Karpas-422 (cell line): ENCODE results near the gene FRMPD1. TPM values are rescaled to one million over a fixed set of nuclear protein-coding genes. Genes with fewer than 3 reads are reported as not detected.

Source experiments
- DNase-seq: peaks from one replicate; pipeline ENCODE4 v3.0.0-alpha.2; 2015
- H2AFZ ChIP-seq: fragments of 200-600 bp; sonication (generic); 2 replicates; pipeline ENCODE4 v1.6.1; 2014; ENCODE audit warnings: antibody characterized with exemption, low read length, mixed read lengths
- H3K27ac ChIP-seq: fragments of 200-600 bp; sonication (generic); 2 replicates; pipeline ENCODE4 v1.5.1; 2014; ENCODE audit warnings: mild to moderate bottlenecking, low read length, moderate library complexity
- H3K27me3 ChIP-seq: fragments of 200-600 bp; sonication (generic); 2 replicates; pipeline ENCODE4 v1.6.1; 2014; ENCODE audit warnings: low read length, mixed read lengths
- H3K36me3 ChIP-seq: fragments of 200-600 bp; sonication (generic); 2 replicates; pipeline ENCODE4 v1.6.1; 2014; ENCODE audit warnings: low read length, mixed read lengths; ENCODE audit not compliant: insufficient read depth
- H3K4me1 ChIP-seq: fragments of 200-600 bp; sonication (generic); 2 replicates; pipeline ENCODE4 v1.6.1; 2014; ENCODE audit warnings: mild to moderate bottlenecking, low read length, mixed read lengths
- H3K4me2 ChIP-seq: fragments of 200-600 bp; sonication (generic); 2 replicates; pipeline ENCODE4 v1.6.1; 2014; ENCODE audit warnings: low read length, low read depth, mild to moderate bottlenecking; ENCODE audit not compliant: poor library complexity, severe bottlenecking
- H3K4me3 ChIP-seq: fragments of 200-600 bp; sonication (generic); 2 replicates; pipeline ENCODE4 v1.5.1; 2014; ENCODE audit warnings: mild to moderate bottlenecking, antibody characterized with exemption, low read length, mixed read lengths
- H3K79me2 ChIP-seq: fragments of 200-600 bp; sonication (generic); 2 replicates; pipeline ENCODE4 v1.6.1; 2014; ENCODE audit warnings: mild to moderate bottlenecking, low read length, mixed read lengths
- H3K9ac ChIP-seq: fragments of 200-600 bp; sonication (generic); 2 replicates; pipeline ENCODE4 v1.6.0; 2014; ENCODE audit warnings: low read length
- H3K9me2 ChIP-seq: fragments of 200-600 bp; sonication (generic), shearing (Covaris generic); replicated peaks from 2 replicates; pipeline ENCODE4 v1.6.0; 2014; ENCODE audit warnings: mild to moderate bottlenecking, low read length, moderate library complexity; ENCODE audit not compliant: insufficient read depth
- H3K9me3 ChIP-seq: fragments of 300-700, 200-600 bp; sonication (generic); 2 replicates; pipeline ENCODE4 v1.6.1; 2014; ENCODE audit warnings: low read length, mixed read lengths
- H4K20me1 ChIP-seq: fragments of 200-600 bp; sonication (generic); 2 replicates; pipeline ENCODE4 v1.6.1; 2014; ENCODE audit warnings: mild to moderate bottlenecking, antibody characterized with exemption, low read length, low read depth; ENCODE audit not compliant: insufficient read depth
- total RNA-seq: library from RNA; depleted of rRNA; stranded (reverse); fragments of >200 nt; shearing (Covaris generic); gene quantifications from 2 replicates; pipeline ENCODE4 v1.2.3, GENCODE V29; 2014; ENCODE audit warnings: low replicate concordance; rRNA removed

FRMPD1 gene
- total RNA-seq, 1 experiment from 2014 or later, result not detected

GRCh38 chr9:37792122-37792521 is 141.4 kb downstream of the FRMPD1 start:
- no peak overlapping the region for H3K27ac ChIP-seq
- H3K79me2 ChIP-seq, result no peaks in the 10 kb centered on the region
- H3K27me3 ChIP-seq, result no peaks in the 10 kb centered on the region
- H3K4me1 ChIP-seq, result no peaks in the 10 kb centered on the region
- H3K9ac ChIP-seq, result no peak overlapping the region
- no peak overlapping the region for H2AFZ ChIP-seq
- no peaks in the 10 kb centered on the region for H3K9me3 ChIP-seq
- H3K4me3 ChIP-seq, result no peak overlapping the region
- H3K9me2 ChIP-seq, result 0 out of 2 replicates have a peak, but pooled peaks cover 3% of the 10 kb centered on the region
- no peaks in the 10 kb centered on the region for H4K20me1 ChIP-seq
- H3K4me2 ChIP-seq, result no peak overlapping the region
- no peak for DNase-seq
- no peaks in the 10 kb centered on the region for H3K36me3 ChIP-seq

- no peaks in the 10 kb centered on the region for H3K27me3 ChIP-seq
- no peak overlapping the region for H3K4me2 ChIP-seq
- no peaks in the 10 kb centered on the region for H3K36me3 ChIP-seq
- peaks cover 5% of the 10 kb centered on the region for H3K79me2 ChIP-seq
- no peak overlapping the region for H3K9ac ChIP-seq
- H2AFZ ChIP-seq, result no peak overlapping the region
- H3K4me3 ChIP-seq, result no peak overlapping the region
- H3K4me1 ChIP-seq, result peaks cover 12% of the 10 kb centered on the region
- DNase-seq, result no peak
- H4K20me1 ChIP-seq, result no peaks in the 10 kb centered on the region; the same call in 1 of the 2 replicates
- 0 out of 2 replicates have a peak, but pooled peaks cover 3% of the 10 kb centered on the region for H3K9me2 ChIP-seq
- no peaks in the 10 kb centered on the region for H3K9me3 ChIP-seq
- H3K27ac ChIP-seq, result no peak overlapping the region
Observed at GRCh38 chr9:37796232-37796631, 145.5 kb downstream of the FRMPD1 start.

Other genes starting within 250 kb of the FRMPD1 start
- 234 and 345 TPM in 2 replicates for gene GRHPR, start 228.3 kb upstream of the FRMPD1 start, total RNA-seq
- 24.6 and 31.3 TPM in 2 replicates for gene ZBTB5, start 185.5 kb upstream of the FRMPD1 start, total RNA-seq
- 39.8 and 46.9 TPM in 2 replicates for gene POLR1E, start 165.0 kb upstream of the FRMPD1 start, total RNA-seq
- gene FBXO10, start 74.6 kb upstream of the FRMPD1 start, total RNA-seq, result 25.8 and 29.3 TPM in 2 replicates
- 262 and 265 TPM in 2 replicates for gene TOMM5, start 58.4 kb upstream of the FRMPD1 start, total RNA-seq
- 5.5 and 6.9 TPM in 2 replicates for gene TRMT10B, start 102.9 kb downstream of the FRMPD1 start, total RNA-seq
- 36.0 and 98.9 TPM in 2 replicates for gene EXOSC3, start 134.1 kb downstream of the FRMPD1 start, total RNA-seq
- gene DCAF10, start 149.8 kb downstream of the FRMPD1 start, total RNA-seq, result 24.6 and 34.8 TPM in 2 replicates